HepG2 (cell line): Measurements from ENCODE around the gene LRRC74B. TPM values are rescaled to one million over a fixed set of nuclear protein-coding genes. Genes with fewer than 3 reads are reported as not detected.
A peak's percentile ranks its signal among the peaks of the same experiment; 100 is the strongest.

Experiments
- ATAC-seq: fragments of 200-7000 bp; cut with Tn5 transposase; 3 replicates; pipeline ENCODE4 v1.9.1; 2020; ENCODE audit warnings: mild to moderate bottlenecking, moderate library complexity
- BruUV-seq: library from RNA; stranded (reverse); fragments of 400-500 nt; replicated peaks from 2 replicates; lab custom pipeline; 2021; lab: Mats Ljungman, UMichigan
- CTCF ChIA-PET: fragments of 300-600 bp; formaldehyde crosslinking; extraction: SDS; loops from one replicate; lab custom pipeline; 2021; ENCODE audit warnings: low total read pairs, inconsistent platforms, low intra/inter-chr PET ratio; lab: Yijun Ruan, JAX
- POLR2A ChIA-PET: fragments of 350-600 bp; sonication (Branson Sonifier 250); formaldehyde crosslinking; loops from one replicate; lab custom pipeline; 2020; ENCODE audit warnings: antibody characterized with exemption, inconsistent platforms; lab: Yijun Ruan, JAX
- DNase-seq: peaks from one replicate; pipeline ENCODE4 v3.0.0-alpha.2; 2015; ENCODE audit warnings: low spot score
- FAIRE-seq: peaks from 3 replicates; lab custom pipeline; 2011; peaks lifted over from hg19 to GRCh38; lab: Jason Lieb, UNC
- H2AFZ ChIP-seq: one replicate; pipeline ENCODE4 v1.6.1; 2011; ENCODE audit warnings: low read length, inconsistent platforms
- H3K27ac ChIP-seq: fragments of 300-600 bp; 3 replicates; pipeline ENCODE4 v1.8.0; 2011; ENCODE audit warnings: mixed run types, mild to moderate bottlenecking, mixed read lengths, low read length, inconsistent platforms; ENCODE audit not compliant: insufficient read depth; ENCODE audit errors: extremely low read length
- H3K27me3 ChIP-seq, 2 experiments: fragments of 200-600 bp in 1 of 2; 2 replicates in 1 of 2; 3 replicates in 1 of 2; pipeline versions ENCODE4 v1.6.0 to v1.8.0; 2011; ENCODE audit warnings: low read length in 2 of 2, mild to moderate bottlenecking in 2 of 2, moderate library complexity in 2 of 2, inconsistent platforms in 1 of 2; ENCODE audit not compliant: insufficient read depth in 2 of 2, control insufficient read depth in 1 of 2
- H3K36me3 ChIP-seq, 2 experiments: fragments of 200-600 bp in 1 of 2; replicated peaks in 1 of 2; 2 replicates in 1 of 2; 3 replicates in 1 of 2; pipeline versions ENCODE4 v1.5.1 to v1.8.0; 2011; ENCODE audit warnings: low read length in 2 of 2, inconsistent platforms in 1 of 2; ENCODE audit not compliant: insufficient read depth in 2 of 2, control insufficient read depth in 1 of 2
- H3K4me1 ChIP-seq: 2 replicates; pipeline ENCODE4 v1.5.1; 2012; ENCODE audit warnings: low read length, inconsistent platforms; ENCODE audit not compliant: insufficient read depth
- H3K4me2 ChIP-seq: 2 replicates; pipeline ENCODE4 v1.6.0; 2011; ENCODE audit warnings: low read depth, low read length, inconsistent platforms
- H3K4me3 ChIP-seq, 3 experiments: fragments of 200-600 bp in 1 of 3; sonication (generic), shearing (Covaris generic) in 1 of 3; replicated peaks in 1 of 3; 2 replicates each; pipeline ENCODE4 v1.5.1; 2011 to 2016; ENCODE audit warnings: low read length in 3 of 3, inconsistent platforms in 2 of 3, low read depth in 2 of 3, mild to moderate bottlenecking in 2 of 3, control low read depth in 1 of 3, mixed read lengths in 1 of 3; ENCODE audit not compliant: insufficient read depth in 1 of 3
- H3K79me2 ChIP-seq: one replicate; pipeline ENCODE4 v1.6.1; 2011; ENCODE audit warnings: low read length, inconsistent platforms; ENCODE audit not compliant: insufficient read depth
- H3K9ac ChIP-seq: 2 replicates; pipeline ENCODE4 v1.6.0; 2011; ENCODE audit warnings: mild to moderate bottlenecking, low read depth, low read length, inconsistent platforms; ENCODE audit not compliant: insufficient read depth
- H3K9me3 ChIP-seq: 2 replicates; pipeline ENCODE4 v1.5.1; 2012; ENCODE audit warnings: mild to moderate bottlenecking, low read length
- H4K20me1 ChIP-seq: 2 replicates; pipeline ENCODE4 v1.6.0; 2011; ENCODE audit warnings: inconsistent platforms, mild to moderate bottlenecking, low read length, moderate library complexity; ENCODE audit not compliant: insufficient read depth
- BORCS8-MEF2B ChIP-seq: sonication (generic); formaldehyde crosslinking; IDR thresholded peaks from 2 replicates; pipeline ENCODE4 v1.8.0; 2022; ENCODE audit warnings: mild to moderate bottlenecking, missing genetic modification reagents
- JUN ChIP-seq: sonication (generic); formaldehyde crosslinking; IDR thresholded peaks from 2 replicates; pipeline ENCODE4 v1.4.0; 2020; ENCODE audit warnings: mild to moderate bottlenecking, missing genetic modification reagents
- KAT8 ChIP-seq: IDR thresholded peaks from 2 replicates; pipeline ENCODE4 v1.6.1; 2016; ENCODE audit warnings: missing genetic modification reagents, missing compliant biosample characterization
- LCORL ChIP-seq, 2 experiments: fragments of 450-650 bp in 1 of 2; sonication (generic) in 1 of 2; formaldehyde crosslinking in 1 of 2; IDR thresholded peaks; 2 replicates each; pipeline versions ENCODE4 v1.5.0 to v1.6.1; 2017 to 2020; ENCODE audit warnings: antibody characterized with exemption in 1 of 2, missing genetic modification reagents in 1 of 2
- SP5 ChIP-seq: IDR thresholded peaks from 2 replicates; pipeline ENCODE4 v1.6.1; 2016; ENCODE audit warnings: low read depth, borderline replicate concordance
- ZBTB10 ChIP-seq: sonication (generic); formaldehyde crosslinking; IDR thresholded peaks from 2 replicates; pipeline ENCODE4 v1.4.0; 2020; ENCODE audit warnings: missing genetic modification reagents, borderline replicate concordance
- ZIK1 ChIP-seq: sonication (generic); formaldehyde crosslinking; IDR thresholded peaks from 2 replicates; pipeline ENCODE4 v1.5.0; 2020; ENCODE audit warnings: mild to moderate bottlenecking, low read depth, missing genetic modification reagents, borderline replicate concordance
- ZNF256 ChIP-seq: sonication (generic); formaldehyde crosslinking; conservative IDR thresholded peaks from 2 replicates; pipeline ENCODE4 v1.4.0; 2020; ENCODE audit warnings: missing genetic modification reagents
- ZNF331 ChIP-seq: sonication (generic); formaldehyde crosslinking; IDR thresholded peaks from 2 replicates; pipeline ENCODE4 v1.4.0; 2020; ENCODE audit warnings: missing genetic modification reagents
- ZNF333 ChIP-seq: sonication (generic); formaldehyde crosslinking; IDR thresholded peaks from 2 replicates; pipeline ENCODE4 v1.4.0; 2020; ENCODE audit warnings: mild to moderate bottlenecking, missing genetic modification reagents, borderline replicate concordance
- ZNF382 ChIP-seq: sonication (generic); formaldehyde crosslinking; IDR thresholded peaks from 2 replicates; pipeline ENCODE4 v1.5.0; 2020; ENCODE audit warnings: missing genetic modification reagents, mild to moderate bottlenecking, borderline replicate concordance
- ZNF720 ChIP-seq: sonication (generic); formaldehyde crosslinking; IDR thresholded peaks from 2 replicates; pipeline ENCODE4 v1.4.0; 2020; ENCODE audit warnings: missing genetic modification reagents
- ZNF766 ChIP-seq: sonication (generic); formaldehyde crosslinking; IDR thresholded peaks from 2 replicates; pipeline ENCODE4 v1.5.0; 2020; ENCODE audit warnings: missing genetic modification reagents, borderline replicate concordance
- ZNF841 ChIP-seq: sonication (generic); formaldehyde crosslinking; IDR thresholded peaks from 2 replicates; pipeline ENCODE4 v1.8.1; 2023; ENCODE audit warnings: missing genetic modification reagents, borderline replicate concordance
- ZNF878 ChIP-seq: sonication (generic); formaldehyde crosslinking; IDR thresholded peaks from 2 replicates; pipeline ENCODE4 v1.8.1; 2023; ENCODE audit warnings: mild to moderate bottlenecking, missing genetic modification reagents, moderate library complexity
- WGBS: methylation state at CpG from one replicate; pipeline ENCODE4 v1.1.6; 2017; ENCODE audit warnings: low lambda C conversion rate; 5-methylcytosine and 5-hydroxymethylcytosine counted together
- in situ Hi-C: cut with HindIII; loops from 2 replicates; pipeline ENCODE4 v1.10.0; 2017; ENCODE audit warnings: low pct_unique_long_range_greater_than_20kb; ENCODE audit not compliant: extremely low pct_ligation_motif_present
- intact Hi-C: fragments of 100-400 bp; cut with micrococcal nuclease; formaldehyde crosslinking; loops from one replicate; pipeline ENCODE4 v1.10.0; 2022; ENCODE audit not compliant: unreplicated experiment
- polyA plus RNA-seq, 8 experiments: library from polyadenylated mRNA; depleted of rRNA in 3 of 8; stranded (reverse) in 7 of 8; unstranded in 1 of 8; fragments of >200 nt; fragmentation: Illumina TruSeq in 4 of 8; extraction: Trizol in 4 of 8; gene quantifications; 2 replicates each; pipeline versions ENCODE4 v1.2.1 to v1.2.3, GENCODE V29; 2011 to 2016; ENCODE audit warnings: low read depth in 4 of 8, missing spikeins in 1 of 8, mixed read lengths in 1 of 8; ENCODE audit not compliant: insufficient read depth in 1 of 8
- total RNA-seq, 5 experiments: library from RNA; depleted of rRNA; stranded (reverse); fragments of >200 nt; fragmentation: Illumina TruSeq; extraction: Trizol; gene quantifications; 2 replicates each; pipeline ENCODE4 v1.2.3, GENCODE V29; 2016; ENCODE audit warnings: low read depth in 1 of 5
- TF ChIP-seq, protein P1 (sequence below): sonication (generic); formaldehyde crosslinking; IDR thresholded peaks from 2 replicates; pipeline ENCODE4 v1.5.1; 2020; ENCODE audit warnings: mild to moderate bottlenecking, moderate library complexity, missing genetic modification reagents
- TF ChIP-seq, protein P2 (sequence below): IDR thresholded peaks from 2 replicates; pipeline ENCODE4 v1.6.1; 2016; ENCODE audit warnings: mild to moderate bottlenecking
- TF ChIP-seq, protein P3 (sequence below): sonication (generic); formaldehyde crosslinking; IDR thresholded peaks from 2 replicates; pipeline ENCODE4 v1.9.0; 2021; ENCODE audit warnings: missing genetic modification reagents, mild to moderate bottlenecking, borderline replicate concordance

LRRC74B gene
- total and polyA plus RNA-seq, 2 of the 13 experiments (the other 11 are each of a cell fraction or from before 2014, with no cell fraction given), result not detected

DNA sequence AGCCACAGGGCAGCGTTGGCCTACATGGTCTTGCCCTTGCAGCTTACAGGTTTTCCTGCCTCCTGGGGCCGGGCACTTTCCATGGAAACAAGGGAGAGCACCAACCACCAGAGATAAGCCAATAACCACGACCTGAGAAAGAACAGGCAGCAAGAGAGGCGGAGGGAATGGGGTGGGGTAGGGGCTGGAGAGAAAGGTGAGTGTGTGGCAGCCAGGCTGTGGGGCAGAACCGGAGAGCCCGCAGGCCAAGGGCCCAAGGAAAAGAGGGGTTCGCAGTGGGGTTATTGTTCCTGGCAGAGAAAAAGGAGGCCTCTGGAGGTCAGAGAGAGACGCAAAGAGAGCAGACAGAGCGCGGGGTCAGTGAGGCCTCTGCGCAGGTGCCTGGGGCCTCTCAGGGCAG lies 33.2 kb downstream of the LRRC74B start (continued):
- TF ChIP-seq SP5, result no peak
- TF ChIP-seq ZNF720, result no peak
- no peak for TF ChIP-seq BORCS8-MEF2B
- TF ChIP-seq JUN, result no peak
- TF ChIP-seq ZNF841 (CRISPR knock-in tag), result no peak

DNA sequence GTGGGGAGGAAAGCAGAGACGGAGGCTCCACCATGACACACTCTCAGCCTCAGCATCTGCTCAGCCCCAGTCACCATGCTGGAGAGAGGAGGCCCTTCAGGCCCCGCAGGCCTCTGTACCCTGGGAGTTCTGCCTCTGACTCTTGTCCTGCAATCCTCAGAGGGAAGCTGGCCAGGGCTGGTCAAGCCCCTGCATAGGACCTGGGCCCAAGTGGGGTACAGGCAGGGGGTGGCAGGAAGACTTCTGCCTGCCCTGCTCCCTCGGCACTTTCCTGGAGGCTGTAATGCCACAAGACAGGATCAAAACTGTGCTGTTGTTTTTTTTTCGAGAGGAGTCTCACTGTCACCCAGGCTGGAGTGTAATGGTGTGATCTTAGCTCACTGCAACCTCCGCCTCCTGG lies 33.7 kb downstream of the LRRC74B start:
- ATAC-seq, result peak; percentile 44; the same call in 2 of the 3 replicates
- CTCF ChIA-PET, result no interaction called here
- POLR2A ChIA-PET, result no interaction called here
- TF ChIP-seq ZIK1 (CRISPR knock-in tag) (no peak), LCORL (IDR thresholded peaks at IDR 0.05) (no peak), LCORL (CRISPR knock-in tag; IDR thresholded peaks at IDR 0.05) (no peak), ZNF382 (CRISPR knock-in tag) (no peak), KAT8 (no peak), ZBTB10 (CRISPR knock-in tag) (no peak), ZNF333 (CRISPR knock-in tag) (no peak), ZNF766 (CRISPR knock-in tag) (no peak), ZNF331 (CRISPR knock-in tag) (no peak), ZNF878 (CRISPR knock-in tag) (no peak), ZNF256 (CRISPR knock-in tag) (no peak)
- TF ChIP-seq, protein P1, sequence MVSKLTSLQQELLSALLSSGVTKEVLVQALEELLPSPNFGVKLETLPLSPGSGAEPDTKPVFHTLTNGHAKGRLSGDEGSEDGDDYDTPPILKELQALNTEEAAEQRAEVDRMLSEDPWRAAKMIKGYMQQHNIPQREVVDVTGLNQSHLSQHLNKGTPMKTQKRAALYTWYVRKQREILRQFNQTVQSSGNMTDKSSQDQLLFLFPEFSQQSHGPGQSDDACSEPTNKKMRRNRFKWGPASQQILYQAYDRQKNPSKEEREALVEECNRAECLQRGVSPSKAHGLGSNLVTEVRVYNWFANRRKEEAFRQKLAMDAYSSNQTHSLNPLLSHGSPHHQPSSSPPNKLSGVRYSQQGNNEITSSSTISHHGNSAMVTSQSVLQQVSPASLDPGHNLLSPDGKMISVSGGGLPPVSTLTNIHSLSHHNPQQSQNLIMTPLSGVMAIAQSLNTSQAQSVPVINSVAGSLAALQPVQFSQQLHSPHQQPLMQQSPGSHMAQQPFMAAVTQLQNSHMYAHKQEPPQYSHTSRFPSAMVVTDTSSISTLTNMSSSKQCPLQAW (CRISPR knock-in tag), result no peak
- TF ChIP-seq, protein P2, sequence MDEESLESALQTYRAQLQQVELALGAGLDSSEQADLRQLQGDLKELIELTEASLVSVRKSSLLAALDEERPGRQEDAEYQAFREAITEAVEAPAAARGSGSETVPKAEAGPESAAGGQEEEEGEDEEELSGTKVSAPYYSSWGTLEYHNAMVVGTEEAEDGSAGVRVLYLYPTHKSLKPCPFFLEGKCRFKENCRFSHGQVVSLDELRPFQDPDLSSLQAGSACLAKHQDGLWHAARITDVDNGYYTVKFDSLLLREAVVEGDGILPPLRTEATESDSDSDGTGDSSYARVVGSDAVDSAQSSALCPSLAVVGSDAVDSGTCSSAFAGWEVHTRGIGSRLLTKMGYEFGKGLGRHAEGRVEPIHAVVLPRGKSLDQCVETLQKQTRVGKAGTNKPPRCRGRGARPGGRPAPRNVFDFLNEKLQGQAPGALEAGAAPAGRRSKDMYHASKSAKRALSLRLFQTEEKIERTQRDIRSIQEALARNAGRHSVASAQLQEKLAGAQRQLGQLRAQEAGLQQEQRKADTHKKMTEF, result no peak
- TF ChIP-seq, protein P3, sequence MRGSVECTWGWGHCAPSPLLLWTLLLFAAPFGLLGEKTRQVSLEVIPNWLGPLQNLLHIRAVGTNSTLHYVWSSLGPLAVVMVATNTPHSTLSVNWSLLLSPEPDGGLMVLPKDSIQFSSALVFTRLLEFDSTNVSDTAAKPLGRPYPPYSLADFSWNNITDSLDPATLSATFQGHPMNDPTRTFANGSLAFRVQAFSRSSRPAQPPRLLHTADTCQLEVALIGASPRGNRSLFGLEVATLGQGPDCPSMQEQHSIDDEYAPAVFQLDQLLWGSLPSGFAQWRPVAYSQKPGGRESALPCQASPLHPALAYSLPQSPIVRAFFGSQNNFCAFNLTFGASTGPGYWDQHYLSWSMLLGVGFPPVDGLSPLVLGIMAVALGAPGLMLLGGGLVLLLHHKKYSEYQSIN (CRISPR knock-in tag), result no peak

More for the DNA sequence above, 33.7 kb downstream of the LRRC74B start:
- Histone ChIP-seq H3K9ac (no peak overlapping the region), H3K4me1 (no peaks in the 10 kb centered on the region), H2AFZ (no peak overlapping the region), H3K36me3 (no peaks in the 10 kb centered on the region), H3K27me3 (peaks cover 6 to 29% of the 10 kb centered on the region in 2 experiments; a peak in 4 of 5 replicates), H3K9me3 (no peaks in the 10 kb centered on the region), H3K79me2 (no peaks in the 10 kb centered on the region), H3K4me3 (no peak overlapping the region), H3K4me2 (no peak overlapping the region), H4K20me1 (no peaks in the 10 kb centered on the region), H3K27ac (no peak overlapping the region)
- DNase-seq (no peak), FAIRE-seq (no peak)
- BruUV-seq, result no TSS peak
- WGBS, result 34% methylated on average over 3 of the region's 5 CpGs
- in situ Hi-C loops (no loop called here), intact Hi-C loops (no loop called here)
